ENCODE measurements around the gene PTDSS2.

The PTDSS2 gene

GRCh38 chr11:490186-490929 lies 40.3 kb downstream of the PTDSS2 start:
- no peak for DNase-seq (ENCODE audit: low spot score)

GRCh38 chr11:490930-491260 lies 40.8 kb downstream of the PTDSS2 start:
- no peak for DNase-seq (ENCODE audit: low spot score)

GRCh38 chr11:491358-491757 lies 41.3 kb downstream of the PTDSS2 start:
- no peak for DNase-seq (ENCODE audit: low spot score)

GRCh38 chr11:492427-493226 lies 42.5 kb downstream of the PTDSS2 start:
- no peak for DNase-seq (ENCODE audit: low spot score)

GRCh38 chr11:494761-495536 lies 44.9 kb downstream of the PTDSS2 start:
- no peak for DNase-seq (ENCODE audit: low spot score)

GRCh38 chr11:495537-495931 lies 45.5 kb downstream of the PTDSS2 start:
- DNase-seq (ENCODE audit: low spot score), result no peak

GRCh38 chr11:496834-497564 lies 46.9 kb downstream of the PTDSS2 start:
- DNase-seq (ENCODE audit: low spot score), result no peak

GRCh38 chr11:497565-498296 lies 47.7 kb downstream of the PTDSS2 start:
- no peak for DNase-seq (ENCODE audit: low spot score)

- no peak for DNase-seq (ENCODE audit: low spot score)
Measured at GRCh38 chr11:498297-499181, 48.5 kb downstream of the PTDSS2 start.

GRCh38 chr11:499201-500076 lies 49.4 kb downstream of the PTDSS2 start:
- no peak for DNase-seq (ENCODE audit: low spot score)

- DNase-seq (ENCODE audit: low spot score), result no peak
Measured at GRCh38 chr11:501001-501682, 51.1 kb downstream of the PTDSS2 start.

GRCh38 chr11:501683-502287 lies 51.7 kb downstream of the PTDSS2 start:
- DNase-seq (ENCODE audit: low spot score), result no peak

- no peak for DNase-seq (ENCODE audit: low spot score)
Measured at GRCh38 chr11:502288-503178, 52.5 kb downstream of the PTDSS2 start.

GRCh38 chr11:503179-503981 lies 53.3 kb downstream of the PTDSS2 start:
- DNase-seq (ENCODE audit: low spot score), result no peak

- DNase-seq (ENCODE audit: low spot score), result no peak
Measured at GRCh38 chr11:504053-504993, 54.2 kb downstream of the PTDSS2 start.

All from LoVo (cell line).